Epithelial cell of proximal tubule (primary cell): ENCODE measurements around the gene PARL. TPM values are rescaled to one million over a fixed set of nuclear protein-coding genes. Genes with fewer than 3 reads are reported as not detected.
A peak's percentile ranks its signal among the peaks of the same experiment; 100 is the strongest.

Experiments
- DNase-seq: peaks from one replicate; pipeline ENCODE4 v3.0.0-alpha.2; 2011; ENCODE audit warnings: low read depth
- H3K4me3 ChIP-seq: 2 replicates; pipeline ENCODE4 v1.5.1; 2011; ENCODE audit warnings: low read depth, mild to moderate bottlenecking, low read length
- total RNA-seq: library from RNA; depleted of rRNA; stranded (reverse); fragments of >200 nt; gene quantifications from 2 replicates; pipeline ENCODE4 v1.2.3, GENCODE V29; 2015
- TF ChIP-seq, protein P1 (sequence below): conservative IDR thresholded peaks from 2 replicates; pipeline ENCODE4 v1.5.1; 2012; ENCODE audit warnings: low read depth, mild to moderate bottlenecking, low read length

The PARL gene, protein sequence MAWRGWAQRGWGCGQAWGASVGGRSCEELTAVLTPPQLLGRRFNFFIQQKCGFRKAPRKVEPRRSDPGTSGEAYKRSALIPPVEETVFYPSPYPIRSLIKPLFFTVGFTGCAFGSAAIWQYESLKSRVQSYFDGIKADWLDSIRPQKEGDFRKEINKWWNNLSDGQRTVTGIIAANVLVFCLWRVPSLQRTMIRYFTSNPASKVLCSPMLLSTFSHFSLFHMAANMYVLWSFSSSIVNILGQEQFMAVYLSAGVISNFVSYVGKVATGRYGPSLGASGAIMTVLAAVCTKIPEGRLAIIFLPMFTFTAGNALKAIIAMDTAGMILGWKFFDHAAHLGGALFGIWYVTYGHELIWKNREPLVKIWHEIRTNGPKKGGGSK
- total RNA-seq: 38.1 and 58.2 TPM in 2 replicates

DNA sequence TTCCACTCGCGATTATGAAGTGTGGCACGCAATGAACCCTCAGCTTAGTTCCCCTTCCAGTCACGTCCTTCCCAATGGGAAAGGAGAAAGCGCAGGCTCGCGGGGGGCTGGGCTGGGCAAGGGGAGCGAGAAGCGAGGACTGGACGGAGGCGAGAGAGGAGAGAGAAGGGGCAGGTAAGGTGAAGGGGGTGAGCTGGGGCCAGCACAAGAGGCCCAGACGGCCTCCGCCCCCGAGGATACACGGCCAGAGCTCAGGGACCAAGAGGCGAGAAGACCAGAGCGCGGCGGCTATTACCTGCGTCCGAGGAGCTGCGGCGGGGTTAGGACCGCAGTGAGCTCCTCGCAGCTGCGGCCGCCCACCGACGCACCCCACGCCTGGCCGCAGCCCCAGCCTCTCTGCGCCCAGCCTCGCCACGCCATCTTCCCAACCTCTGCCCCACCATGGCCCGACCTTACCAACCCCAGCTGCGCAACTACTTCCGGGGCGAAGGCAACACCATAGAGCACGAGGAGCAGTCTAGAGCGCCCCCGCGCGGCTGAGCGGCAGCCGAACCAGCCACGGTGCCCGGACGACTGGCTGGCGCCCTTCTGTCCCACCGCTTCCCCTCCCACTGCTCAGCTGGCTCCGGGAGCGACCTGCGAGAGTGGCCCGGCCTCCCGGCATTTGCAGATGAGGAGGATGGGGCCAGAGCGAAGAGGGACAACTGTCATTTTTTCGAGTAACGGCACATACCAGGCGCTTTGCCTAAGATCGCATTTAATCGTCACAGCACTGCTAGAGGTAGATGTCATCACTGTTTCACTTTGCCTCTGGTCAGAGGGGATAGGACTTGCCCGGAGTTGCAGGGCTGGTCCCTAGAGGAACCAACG lies at the start of gene PARL:
TSS of gene PARL (minus strand) at position 454 of the 870 bp plus-strand sequence. CDS start at position 420, 34 bp downstream.
- TF ChIP-seq, protein P1, sequence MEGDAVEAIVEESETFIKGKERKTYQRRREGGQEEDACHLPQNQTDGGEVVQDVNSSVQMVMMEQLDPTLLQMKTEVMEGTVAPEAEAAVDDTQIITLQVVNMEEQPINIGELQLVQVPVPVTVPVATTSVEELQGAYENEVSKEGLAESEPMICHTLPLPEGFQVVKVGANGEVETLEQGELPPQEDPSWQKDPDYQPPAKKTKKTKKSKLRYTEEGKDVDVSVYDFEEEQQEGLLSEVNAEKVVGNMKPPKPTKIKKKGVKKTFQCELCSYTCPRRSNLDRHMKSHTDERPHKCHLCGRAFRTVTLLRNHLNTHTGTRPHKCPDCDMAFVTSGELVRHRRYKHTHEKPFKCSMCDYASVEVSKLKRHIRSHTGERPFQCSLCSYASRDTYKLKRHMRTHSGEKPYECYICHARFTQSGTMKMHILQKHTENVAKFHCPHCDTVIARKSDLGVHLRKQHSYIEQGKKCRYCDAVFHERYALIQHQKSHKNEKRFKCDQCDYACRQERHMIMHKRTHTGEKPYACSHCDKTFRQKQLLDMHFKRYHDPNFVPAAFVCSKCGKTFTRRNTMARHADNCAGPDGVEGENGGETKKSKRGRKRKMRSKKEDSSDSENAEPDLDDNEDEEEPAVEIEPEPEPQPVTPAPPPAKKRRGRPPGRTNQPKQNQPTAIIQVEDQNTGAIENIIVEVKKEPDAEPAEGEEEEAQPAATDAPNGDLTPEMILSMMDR: peak; percentile 90
- DNase-seq: no peak
- H3K4me3 ChIP-seq: peak within 1 kb of the TSS; percentile 96

DNA sequence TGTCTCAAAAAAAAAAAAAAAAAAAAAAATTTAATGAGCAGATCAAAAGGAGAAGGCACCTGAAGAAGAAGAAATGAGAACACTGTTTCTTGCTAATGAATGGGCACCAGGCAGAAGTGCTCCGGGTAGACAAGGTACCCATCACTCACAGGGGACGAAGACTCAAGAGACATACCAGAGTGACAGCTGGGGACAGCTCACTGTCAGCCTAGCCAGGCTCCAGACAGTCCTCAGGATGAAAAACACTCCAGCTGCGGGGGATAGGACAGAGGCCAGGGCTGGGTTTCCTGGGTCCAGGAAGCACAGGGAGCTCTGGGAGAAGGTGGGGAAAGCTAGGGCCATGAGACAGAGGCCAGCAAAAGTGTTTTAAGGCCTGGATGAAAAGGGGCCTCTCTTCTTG lies 48.5 kb upstream of the PARL start:
- DNase-seq: no peak
- no peak overlapping the region for H3K4me3 ChIP-seq
- TF ChIP-seq, protein P1: no peak

DNA sequence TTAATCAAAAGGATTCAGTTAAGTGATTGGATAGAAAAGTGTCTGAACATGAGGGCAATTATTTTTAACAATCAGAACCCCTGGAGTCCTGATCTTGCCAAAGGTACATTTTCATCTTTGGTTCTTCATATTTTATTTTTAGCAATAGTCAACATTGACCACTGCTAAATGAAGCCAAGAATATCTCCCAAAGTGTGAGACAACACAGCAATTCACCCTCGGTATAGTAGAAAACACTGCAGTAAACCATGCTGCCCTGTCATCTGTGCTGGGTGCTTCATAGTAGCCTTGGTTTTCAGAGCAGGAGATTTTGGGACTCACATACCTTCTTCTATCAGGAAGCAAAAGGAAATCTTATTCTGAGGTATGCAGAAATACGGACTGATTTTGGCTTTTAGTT lies 47.2 kb upstream of the PARL start:
- TF ChIP-seq, protein P1: no peak
- DNase-seq: no peak
- no peak overlapping the region for H3K4me3 ChIP-seq

DNA sequence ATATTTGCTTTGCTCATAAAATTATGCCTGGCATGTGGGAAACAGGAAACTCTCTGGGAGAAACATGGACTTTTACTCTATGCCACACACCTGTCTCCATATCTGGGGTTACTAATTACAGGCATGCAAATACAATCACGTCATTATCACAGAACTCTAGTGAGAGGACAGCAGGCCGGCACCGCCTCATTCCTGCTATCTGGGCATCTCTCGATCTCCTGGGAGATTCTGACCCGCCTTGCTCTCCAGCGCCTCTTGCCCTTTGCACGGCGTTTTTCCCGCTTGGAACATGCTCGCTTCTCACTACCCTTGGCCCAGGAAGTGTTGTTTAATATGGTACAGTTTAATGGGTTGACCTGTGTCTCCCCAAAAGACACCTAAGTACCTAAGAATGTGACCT lies 45.4 kb upstream of the PARL start:
- H3K4me3 ChIP-seq: no peak overlapping the region
- DNase-seq: no peak
- TF ChIP-seq, protein P1: no peak

DNA sequence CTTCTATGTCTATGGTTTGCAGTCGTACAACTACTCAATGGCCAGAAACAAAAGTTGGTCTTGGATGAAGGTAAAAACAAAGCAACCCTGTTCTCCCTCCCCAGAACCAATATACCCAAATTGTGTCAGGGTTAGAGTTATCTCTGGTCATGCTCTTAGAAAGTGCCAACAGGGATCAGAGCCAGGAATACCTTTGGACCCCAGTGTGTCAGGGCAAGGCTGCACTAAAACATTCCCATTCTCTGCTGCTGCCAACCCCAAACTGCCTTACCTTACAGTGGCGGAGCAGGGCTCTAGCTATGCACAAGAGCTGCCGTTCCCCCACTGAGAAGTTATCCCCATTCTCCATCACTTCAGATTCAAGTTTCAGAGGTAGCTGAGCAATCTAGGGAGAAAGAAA lies 42.4 kb upstream of the PARL start:
- H3K4me3 ChIP-seq: no peak overlapping the region
- TF ChIP-seq, protein P1: no peak
- no peak for DNase-seq

DNA sequence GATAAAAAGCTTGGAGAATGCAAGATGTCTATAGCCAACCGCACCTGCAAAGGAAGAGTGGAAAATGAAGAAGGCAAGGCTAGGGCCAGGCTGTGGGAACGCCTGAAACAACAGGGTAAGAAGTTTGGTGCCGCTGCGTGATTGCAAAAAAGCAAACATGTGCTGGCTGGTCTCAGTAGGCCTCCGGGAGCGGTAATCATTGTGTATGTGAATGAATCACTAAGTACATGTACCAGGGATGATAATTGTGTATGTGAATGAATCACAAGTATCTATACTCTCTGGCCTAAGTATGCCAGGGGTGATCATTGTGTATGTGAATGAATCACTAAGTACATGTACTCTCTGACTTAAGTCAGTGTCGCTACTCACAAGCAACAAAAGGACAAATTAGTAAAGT lies 40.3 kb upstream of the PARL start:
- no peak for DNase-seq
- TF ChIP-seq, protein P1: no peak
- H3K4me3 ChIP-seq: no peak overlapping the region
